Activated B cell treated with CpG ODN at 0.5 μM for 24 hours (primary cell): Measurements from ENCODE around the gene KRT77. TPM values are rescaled to one million over a fixed set of nuclear protein-coding genes. Genes with fewer than 3 reads are reported as not detected.
A peak's percentile ranks its signal among the peaks of the same experiment; 100 is the strongest.

Experiments
- ATAC-seq: fragments of 200-7000 bp; cut with Tn5 transposase; one replicate; pipeline ENCODE4 v1.10.0; 2021; ENCODE audit warnings: low read depth, mild to moderate bottlenecking, moderate library complexity
- CTCF ChIA-PET: fragments of 350-600 bp; sonication (Branson Sonifier 250); formaldehyde crosslinking; loops from one replicate; lab custom pipeline; 2021; ENCODE audit warnings: antibody characterized with exemption; lab: Charles Lee
- POLR2A ChIA-PET: fragments of 350-600 bp; sonication (Branson Sonifier 250); formaldehyde crosslinking; loops from one replicate; lab custom pipeline; 2021; ENCODE audit warnings: antibody characterized with exemption; lab: Charles Lee
- DNase-seq: peaks from one replicate; pipeline ENCODE4 v3.0.0; 2022
- H3K27ac Mint-ChIP-seq: one replicate; pipeline ENCODE4 v1.8.0; 2020; ENCODE audit warnings: mixed read lengths
- H3K27me3 Mint-ChIP-seq: one replicate; pipeline ENCODE4 v1.8.0; 2021; ENCODE audit warnings: mixed read lengths
- H3K36me3 Mint-ChIP-seq: one replicate; pipeline ENCODE4 v1.8.0; 2021; ENCODE audit warnings: low read depth, mixed read lengths
- H3K4me1 Mint-ChIP-seq: one replicate; pipeline ENCODE4 v1.8.0; 2021; ENCODE audit warnings: mixed read lengths
- H3K4me3 Mint-ChIP-seq: one replicate; pipeline ENCODE4 v1.8.0; 2020; ENCODE audit warnings: mild to moderate bottlenecking, mixed read lengths
- H3K9me3 Mint-ChIP-seq: one replicate; pipeline ENCODE4 v1.8.0; 2020; ENCODE audit warnings: mixed read lengths
- CTCF ChIP-seq: fragments of 200-600 bp; IDR thresholded peaks from one replicate; pipeline ENCODE4 v1.8.0; 2022; ENCODE audit warnings: antibody characterized with exemption, mild to moderate bottlenecking
- intact Hi-C: fragments of 100-400 bp; cut with micrococcal nuclease; formaldehyde crosslinking; loops from one replicate; pipeline ENCODE4 v1.15.1; 2024
- total RNA-seq: library from RNA; stranded (reverse); gene quantifications from 2 replicates; pipeline ENCODE4 v1.2.3, GENCODE V29; 2022

Gene KRT77
- total RNA-seq, 1 donor from 2014 or later = not detected

GRCh38 chr12:52691076-52691840, 12.1 kb downstream of the KRT77 start:
- peak overlapping the region; percentile 85 for H3K4me3 Mint-ChIP-seq
- no peak for TF ChIP-seq CTCF
- DNase-seq = no peak
- no peaks in the 10 kb centered on the region for H3K36me3 Mint-ChIP-seq
- intact Hi-C loops = no loop called here
- ChIA-PET POLR2A (no interaction called here), CTCF (no interaction called here)
- H3K27me3 Mint-ChIP-seq = peaks cover 42% of the 10 kb centered on the region
- peaks cover 10% of the 10 kb centered on the region for H3K4me1 Mint-ChIP-seq
- peak; percentile 47 for ATAC-seq
- H3K9me3 Mint-ChIP-seq = no peaks in the 10 kb centered on the region
- no peak overlapping the region for H3K27ac Mint-ChIP-seq

GRCh38 chr12:52690351-52691075, 12.8 kb downstream of the KRT77 start:
- ChIA-PET CTCF (no interaction called here), POLR2A (no interaction called here)
- H3K9me3 Mint-ChIP-seq = no peaks in the 10 kb centered on the region
- ATAC-seq (no peak), DNase-seq (no peak)
- H3K4me3 Mint-ChIP-seq = peak overlapping the region; percentile 85
- no peak overlapping the region for H3K27ac Mint-ChIP-seq
- no peak for TF ChIP-seq CTCF
- peaks cover 42% of the 10 kb centered on the region for H3K27me3 Mint-ChIP-seq
- intact Hi-C loops = no loop called here
- H3K36me3 Mint-ChIP-seq = no peaks in the 10 kb centered on the region
- H3K4me1 Mint-ChIP-seq = peaks cover 10% of the 10 kb centered on the region

GRCh38 chr12:52689936-52690335, 13.4 kb downstream of the KRT77 start:
- DNase-seq (no peak), ATAC-seq (no peak)
- Mint-ChIP-seq H3K36me3 (no peaks in the 10 kb centered on the region), H3K9me3 (no peaks in the 10 kb centered on the region), H3K4me3 (no peak overlapping the region), H3K27me3 (peaks cover 42% of the 10 kb centered on the region), H3K27ac (no peak overlapping the region), H3K4me1 (peaks cover 10% of the 10 kb centered on the region)
- CTCF ChIA-PET = no interaction called here
- POLR2A ChIA-PET = no interaction called here
- TF ChIP-seq CTCF = no peak
- intact Hi-C loops = no loop called here

- no peak overlapping the region for H3K27ac Mint-ChIP-seq
- CTCF ChIA-PET = no interaction called here
- TF ChIP-seq CTCF = no peak
- no peaks in the 10 kb centered on the region for H3K9me3 Mint-ChIP-seq
- intact Hi-C loops = no loop called here
- H3K4me1 Mint-ChIP-seq = peaks cover 10% of the 10 kb centered on the region
- no peaks in the 10 kb centered on the region for H3K36me3 Mint-ChIP-seq
- peaks cover 45% of the 10 kb centered on the region for H3K27me3 Mint-ChIP-seq
- ATAC-seq (no peak), DNase-seq (no peak)
- no peak overlapping the region for H3K4me3 Mint-ChIP-seq
- POLR2A ChIA-PET = no interaction called here
Observed at GRCh38 chr12:52689239-52689638, 14.1 kb downstream of the KRT77 start.

GRCh38 chr12:52688481-52688880, 14.8 kb downstream of the KRT77 start:
- ChIA-PET POLR2A (no interaction called here), CTCF (no interaction called here)
- Mint-ChIP-seq H3K36me3 (no peaks in the 10 kb centered on the region), H3K27me3 (peaks cover 47% of the 10 kb centered on the region), H3K4me3 (no peak overlapping the region), H3K9me3 (no peaks in the 10 kb centered on the region), H3K27ac (no peak overlapping the region), H3K4me1 (peaks cover 10% of the 10 kb centered on the region)
- TF ChIP-seq CTCF = no peak
- intact Hi-C loops = no loop called here
- DNase-seq (no peak), ATAC-seq (no peak)
